Measurements from ENCODE around the gene CNKSR2. TPM values are rescaled to one million over a fixed set of nuclear protein-coding genes. Genes with fewer than 3 reads are reported as not detected.
A peak's percentile ranks its signal among the peaks of the same experiment; 100 is the strongest.

CNKSR2 gene
- total RNA-seq, 1 experiment from 2014 or later = not detected

GRCh38 chrX:21376636-21377035, 2.4 kb downstream of the CNKSR2 start:
- Histone ChIP-seq H4K20me1 (ENCODE audit: insufficient read depth) (no peaks in the 10 kb centered on the region), H3K4me1 (ENCODE audit: control insufficient read depth in 1 of 2, insufficient read depth in 2 of 2, low read length in 2 of 2) (no peaks in the 10 kb centered on the region), H3K9me2 (ENCODE audit: insufficient read depth) (no peaks in the 10 kb centered on the region), H2AFZ (ENCODE audit: low read depth, low read length, poor library complexity, severe bottlenecking) (no peak overlapping the region), H3K36me3 (ENCODE audit: control insufficient read depth in 1 of 2, insufficient read depth in 2 of 2, low read length in 2 of 2) (no peaks in the 10 kb centered on the region; a peak in 1 of 4 replicates), H3K4me2 (ENCODE audit: low read length) (no peak overlapping the region), H3K27ac (ENCODE audit: low read depth, low read length) (no peak overlapping the region), H3K79me2 (ENCODE audit: insufficient read depth, low read length) (no peaks in the 10 kb centered on the region), H3K27me3 (ENCODE audit: insufficient read depth, low read length) (no peaks in the 10 kb centered on the region), H3K4me3 (replicated peaks in 1 of 2; ENCODE audit: low read depth in 1 of 2, low read length in 2 of 2) (no peak overlapping the region), H3K9me3 (ENCODE audit: control insufficient read depth in 1 of 2, insufficient read depth in 1 of 2, low read depth in 1 of 2, low read length in 2 of 2) (no peaks in the 10 kb centered on the region), H3K9ac (ENCODE audit: low read length) (no peak overlapping the region)
- ChIA-PET RAD21 (ENCODE audit: low non-redundant PET in 1 of 2, low total read pairs in 2 of 2, uncharacterized antibody in 2 of 2, unreplicated experiment in 2 of 2) (no interaction called here), POLR2A (no interaction called here), CTCF (no interaction called here)
- TF ChIP-seq JUND (IDR thresholded peaks at IDR 0.05) = no peak
- ATAC-seq (no peak), DNase-seq (ENCODE audit: low read depth, low spot score) (no peak)
- no TSS peak for BruUV-seq (replicated peaks)
- intact Hi-C loops (cut with micrococcal nuclease) = no loop called here

- POLR2A ChIA-PET = no interaction called here
- TF ChIP-seq EZH2phosphoT487 (IDR thresholded peaks at IDR 0.05; ENCODE audit: borderline replicate concordance) (no peak), POLR2A (IDR thresholded peaks at IDR 0.05; ENCODE audit: borderline replicate concordance, extremely low read depth, insufficient read depth, insufficient read length) (no peak), ZFX (IDR thresholded peaks at IDR 0.05) (no peak), ELF1 (IDR thresholded peaks at IDR 0.05; ENCODE audit: borderline replicate concordance, low read depth) (no peak)
- CTCF ChIA-PET = no interaction called here
- Histone ChIP-seq H3K27me3 (ENCODE audit: insufficient read depth, low read length) (no peaks in the 10 kb centered on the region), H3K4me1 (ENCODE audit: control insufficient read depth in 1 of 2, insufficient read depth in 2 of 2, low read length in 2 of 2) (no peaks in the 10 kb centered on the region), H4K20me1 (ENCODE audit: insufficient read depth) (no peaks in the 10 kb centered on the region), H3K9ac (ENCODE audit: low read length) (no peak overlapping the region), H2AFZ (ENCODE audit: low read depth, low read length, poor library complexity, severe bottlenecking) (no peak overlapping the region), H3K36me3 (ENCODE audit: control insufficient read depth in 1 of 2, insufficient read depth in 2 of 2, low read length in 2 of 2) (no peaks in the 10 kb centered on the region; a peak in 1 of 4 replicates), H3K4me2 (ENCODE audit: low read length) (no peak overlapping the region), H3K4me3 (replicated peaks in 1 of 2; ENCODE audit: low read depth in 1 of 2, low read length in 2 of 2) (no peak overlapping the region), H3K9me2 (ENCODE audit: insufficient read depth) (no peaks in the 10 kb centered on the region), H3K9me3 (ENCODE audit: control insufficient read depth in 1 of 2, insufficient read depth in 1 of 2, low read depth in 1 of 2, low read length in 2 of 2) (no peaks in the 10 kb centered on the region), H3K27ac (ENCODE audit: low read depth, low read length) (no peak overlapping the region), H3K79me2 (ENCODE audit: insufficient read depth, low read length) (no peaks in the 10 kb centered on the region)
- no TSS peak for BruUV-seq (replicated peaks)
- ATAC-seq = no peak
- intact Hi-C loops (cut with micrococcal nuclease) = no loop called here
- DNase-seq (ENCODE audit: low read depth, low spot score) = no peak
- RAD21 ChIA-PET (ENCODE audit: low non-redundant PET in 1 of 2, low total read pairs in 2 of 2, uncharacterized antibody in 2 of 2, unreplicated experiment in 2 of 2) = interaction anchor here in 1 of 2 experiments (0.8 kb wide), 1 partner anchor 25 kb away, joined by 3 read pairs; no protein-coding TSS in a partner anchor
Measured at GRCh38 chrX:21379991-21380390, 5.8 kb downstream of the CNKSR2 start.

GRCh38 chrX:21382715-21383114, 8.5 kb downstream of the CNKSR2 start:
- H3K9me2 ChIP-seq (ENCODE audit: insufficient read depth) = no peaks in the 10 kb centered on the region
- no peaks in the 10 kb centered on the region for H3K36me3 ChIP-seq (ENCODE audit: control insufficient read depth in 1 of 2, insufficient read depth in 2 of 2, low read length in 2 of 2)
- no TSS peak for BruUV-seq (replicated peaks)
- peak; percentile 0 for DNase-seq (ENCODE audit: low read depth, low spot score)
- intact Hi-C loops (cut with micrococcal nuclease) = no loop called here
- TF ChIP-seq CTCF (IDR thresholded peaks at IDR 0.05 in 2 of 3, conservative IDR thresholded peaks at IDR 0.05 in 1 of 3; ENCODE audit: borderline replicate concordance in 1 of 3, insufficient read depth in 1 of 3, low read depth in 2 of 3, low read length in 2 of 3) = peak in 2 of 3 experiments; percentile 16 to 39; a peak in 3 of 6 replicates
- TF ChIP-seq POLR2A (IDR thresholded peaks at IDR 0.05; ENCODE audit: borderline replicate concordance, extremely low read depth, insufficient read depth, insufficient read length) = no peak
- ATAC-seq = no peak
- no peak overlapping the region for H3K4me3 ChIP-seq (replicated peaks in 1 of 2; ENCODE audit: low read depth in 1 of 2, low read length in 2 of 2)
- H3K9me3 ChIP-seq (ENCODE audit: control insufficient read depth in 1 of 2, insufficient read depth in 1 of 2, low read depth in 1 of 2, low read length in 2 of 2) = no peaks in the 10 kb centered on the region
- H3K9ac ChIP-seq (ENCODE audit: low read length) = no peak overlapping the region
- H3K27ac ChIP-seq (ENCODE audit: low read depth, low read length) = no peak overlapping the region
- H3K4me2 ChIP-seq (ENCODE audit: low read length) = no peak overlapping the region
- ChIA-PET POLR2A (no interaction called here), RAD21 (ENCODE audit: low non-redundant PET in 1 of 2, low total read pairs in 2 of 2, uncharacterized antibody in 2 of 2, unreplicated experiment in 2 of 2) (no interaction called here), CTCF (no interaction called here)
- no peaks in the 10 kb centered on the region for H3K79me2 ChIP-seq (ENCODE audit: insufficient read depth, low read length)
- no peak overlapping the region for H2AFZ ChIP-seq (ENCODE audit: low read depth, low read length, poor library complexity, severe bottlenecking)
- no peaks in the 10 kb centered on the region for H3K4me1 ChIP-seq (ENCODE audit: control insufficient read depth in 1 of 2, insufficient read depth in 2 of 2, low read length in 2 of 2)
- no peaks in the 10 kb centered on the region for H4K20me1 ChIP-seq (ENCODE audit: insufficient read depth)
- no peaks in the 10 kb centered on the region for H3K27me3 ChIP-seq (ENCODE audit: insufficient read depth, low read length)

Data from HCT116 (cell line).